Caki2 (cell line): ENCODE measurements around the gene ULBP2. TPM values are rescaled to one million over a fixed set of nuclear protein-coding genes. Genes with fewer than 3 reads are reported as not detected.
"Not testable (repeated sequence)": the region's sequence is repeated elsewhere in the genome, so short reads cannot be mapped to it uniquely, and the experiment has no call there.

Source experiments
- DNase-seq: peaks from one replicate; pipeline ENCODE4 v3.0.0-alpha.2; 2015; ENCODE audit warnings: low read depth
- in situ Hi-C: cut with HindIII; loops from 2 replicates; pipeline ENCODE4 v1.10.0; 2016; ENCODE audit warnings: low sequenced_read_pairs, low pct_unique_long_range_greater_than_20kb, mixed read lengths
- total RNA-seq: library from RNA; depleted of rRNA; stranded (reverse); fragments of >200 nt; shearing (Covaris generic); gene quantifications from 2 replicates; pipeline ENCODE4 v1.2.3, GENCODE V29; 2014; ENCODE audit warnings: low replicate concordance

Gene ULBP2
- total RNA-seq, 1 experiment from 2014 or later: 8.8 TPM

- in situ Hi-C loops: no loop called here
- no peak for DNase-seq
Measured at GRCh38 chr6:149960488-149960887, 18.7 kb downstream of the ULBP2 start.

GRCh38 chr6:149961728-149962425 is 20.1 kb downstream of the ULBP2 start:
- in situ Hi-C loops: no loop called here
- DNase-seq: no peak

GRCh38 chr6:149962461-149963211 is 20.8 kb downstream of the ULBP2 start:
- in situ Hi-C loops: no loop called here
- no peak for DNase-seq

GRCh38 chr6:149963212-149963461 is 21.3 kb downstream of the ULBP2 start:
- peak; percentile 76 for DNase-seq
- in situ Hi-C loops: no loop called here

- DNase-seq: peak; percentile 81
- in situ Hi-C loops: no loop called here
Measured at GRCh38 chr6:149963462-149964307, 21.9 kb downstream of the ULBP2 start, which contains the start of gene ULBP1. Gene ULBP1, plus strand, starts transcription at chr6:149963943. Its CDS starts 107 bp downstream, at chr6:149964050.

GRCh38 chr6:149964308-149965193 is 22.7 kb downstream of the ULBP2 start:
- in situ Hi-C loops: no loop called here
- DNase-seq: no peak

- in situ Hi-C loops: no loop called here
- DNase-seq: no peak
Measured at GRCh38 chr6:149965194-149966020, 23.6 kb downstream of the ULBP2 start.

- in situ Hi-C loops, DNase-seq: not testable (repeated sequence)
Measured at GRCh38 chr6:149966319-149966718, 24.5 kb downstream of the ULBP2 start.

- in situ Hi-C loops: no loop called here
Measured at GRCh38 chr6:149967591-149967990, 25.8 kb downstream of the ULBP2 start.

GRCh38 chr6:149967999-149968398 is 26.2 kb downstream of the ULBP2 start:
- DNase-seq, in situ Hi-C loops: not testable (repeated sequence)

More at GRCh38 chr6:149967591-149967990, 25.8 kb downstream of the ULBP2 start:
- DNase-seq: no peak

- in situ Hi-C loops, DNase-seq: not testable (repeated sequence)
Measured at GRCh38 chr6:149968909-149969308, 27.1 kb downstream of the ULBP2 start.

- in situ Hi-C loops: no loop called here
- no peak for DNase-seq
Measured at GRCh38 chr6:149969635-149970034, 27.8 kb downstream of the ULBP2 start.

- DNase-seq, in situ Hi-C loops: not testable (repeated sequence)
Measured at GRCh38 chr6:149974394-149974793, 32.6 kb downstream of the ULBP2 start.

- in situ Hi-C loops: no loop called here
- DNase-seq: no peak
Measured at GRCh38 chr6:149974825-149975224, 33.0 kb downstream of the ULBP2 start.

GRCh38 chr6:149975400-149975799 is 33.6 kb downstream of the ULBP2 start:
- no peak for DNase-seq
- in situ Hi-C loops: no loop called here

GRCh38 chr6:149977221-149977620 is 35.4 kb downstream of the ULBP2 start:
- in situ Hi-C loops: no loop called here
- DNase-seq: no peak

GRCh38 chr6:149978610-149979009 is 36.8 kb downstream of the ULBP2 start:
- in situ Hi-C loops: no loop called here
- no peak for DNase-seq
